A549 (cell line): ENCODE data around the gene DGAT2.

Experiments
- CBX2 ChIP-seq: fragments of 200-600 bp; sonication (generic); IDR thresholded peaks from 2 replicates; pipeline ENCODE4 v1.6.1; 2016; ENCODE audit warnings: low read depth, mild to moderate bottlenecking, borderline replicate concordance
- EHMT2 ChIP-seq: fragments of 200-600 bp; sonication (generic); IDR thresholded peaks from 2 replicates; pipeline ENCODE4 v1.6.1; 2016; ENCODE audit warnings: antibody characterized with exemption, low read depth, mild to moderate bottlenecking, moderate library complexity
- EP300 ChIP-seq, 2 experiments: fragments of >200 bp; sonication (Bioruptor Twin); formaldehyde crosslinking; IDR thresholded peaks; 2 replicates in 1 of 2; 3 replicates in 1 of 2; pipeline ENCODE4 v1.6.1; 2016 to 2017
- JUN ChIP-seq, 2 experiments: fragments of >200 bp; sonication (Bioruptor Twin); formaldehyde crosslinking; IDR thresholded peaks; 2 replicates in 1 of 2; 3 replicates in 1 of 2; pipeline ENCODE4 v1.6.1; 2016 to 2017
- JUNB ChIP-seq: fragments of >200 bp; sonication (Bioruptor Twin); formaldehyde crosslinking; IDR thresholded peaks from 2 replicates; pipeline ENCODE4 v1.6.1; 2016
- NFE2L2 ChIP-seq: fragments of 150-350 bp; conservative IDR thresholded peaks from 2 replicates; pipeline ENCODE4 v1.6.1; 2014; ENCODE audit warnings: low read length
- NR3C1 ChIP-seq: fragments of >200 bp; sonication (Bioruptor Twin); formaldehyde crosslinking; IDR thresholded peaks from 3 replicates; pipeline ENCODE4 v1.6.1; 2017
- POLR2A ChIP-seq: IDR thresholded peaks from 2 replicates; pipeline ENCODE4 v1.6.1; 2012; ENCODE audit warnings: mild to moderate bottlenecking, low read length
- RFX5 ChIP-seq: fragments of 450-650 bp; IDR thresholded peaks from 2 replicates; pipeline ENCODE4 v1.7.1; 2014; ENCODE audit warnings: antibody characterized with exemption, mild to moderate bottlenecking, moderate library complexity
- TF ChIP-seq, protein P1 (sequence below): fragments of >200 bp; sonication (Bioruptor Twin); formaldehyde crosslinking; IDR thresholded peaks from 3 replicates; pipeline ENCODE4 v1.5.1; 2016
- TF ChIP-seq, protein P2 (sequence below): fragments of 200-600 bp; sonication (generic); IDR thresholded peaks from 2 replicates; pipeline ENCODE4 v1.6.1; 2016; ENCODE audit warnings: antibody characterized with exemption, mild to moderate bottlenecking, moderate library complexity
- TF ChIP-seq, protein P3 (sequence below): fragments of 150-350 bp; IDR thresholded peaks from 2 replicates; pipeline ENCODE4 v1.6.1; 2014; ENCODE audit warnings: low read depth, mild to moderate bottlenecking, low read length
- TF ChIP-seq, protein P4 (sequence below): IDR thresholded peaks from 2 replicates; pipeline ENCODE4 v1.6.1; 2012
- TF ChIP-seq, protein P5 (sequence below): IDR thresholded peaks from 2 replicates; pipeline ENCODE4 v1.6.1; 2012

DNA sequence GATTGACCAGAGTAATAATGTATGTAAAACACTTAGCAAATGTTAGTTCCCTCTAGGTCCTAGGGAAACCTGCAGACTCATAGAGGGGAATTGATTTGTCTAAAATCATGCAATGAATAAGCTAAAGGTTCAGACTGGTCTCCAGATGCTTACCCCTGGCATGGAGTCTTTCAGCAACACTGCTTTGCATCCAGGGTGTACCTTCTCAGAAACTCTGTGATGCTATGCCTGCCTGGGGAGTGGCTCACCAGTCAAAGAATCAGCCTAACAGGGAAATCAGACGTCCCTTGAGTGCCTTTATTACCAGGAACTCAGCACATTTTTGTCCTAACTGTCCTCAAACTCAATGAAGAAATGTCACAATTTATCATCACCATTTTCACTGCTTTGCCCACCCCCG lies 40.5 kb downstream of the DGAT2 start:
- TF ChIP-seq RFX5 (no peak), JUNB (no peak), EP300 (IDR thresholded peaks at IDR 0.05) (no peak), JUN (IDR thresholded peaks at IDR 0.05) (no peak), POLR2A (no peak), NR3C1 (no peak), NFE2L2 (no peak), EHMT2 (no peak), CBX2 (no peak)
- TF ChIP-seq, protein P1, sequence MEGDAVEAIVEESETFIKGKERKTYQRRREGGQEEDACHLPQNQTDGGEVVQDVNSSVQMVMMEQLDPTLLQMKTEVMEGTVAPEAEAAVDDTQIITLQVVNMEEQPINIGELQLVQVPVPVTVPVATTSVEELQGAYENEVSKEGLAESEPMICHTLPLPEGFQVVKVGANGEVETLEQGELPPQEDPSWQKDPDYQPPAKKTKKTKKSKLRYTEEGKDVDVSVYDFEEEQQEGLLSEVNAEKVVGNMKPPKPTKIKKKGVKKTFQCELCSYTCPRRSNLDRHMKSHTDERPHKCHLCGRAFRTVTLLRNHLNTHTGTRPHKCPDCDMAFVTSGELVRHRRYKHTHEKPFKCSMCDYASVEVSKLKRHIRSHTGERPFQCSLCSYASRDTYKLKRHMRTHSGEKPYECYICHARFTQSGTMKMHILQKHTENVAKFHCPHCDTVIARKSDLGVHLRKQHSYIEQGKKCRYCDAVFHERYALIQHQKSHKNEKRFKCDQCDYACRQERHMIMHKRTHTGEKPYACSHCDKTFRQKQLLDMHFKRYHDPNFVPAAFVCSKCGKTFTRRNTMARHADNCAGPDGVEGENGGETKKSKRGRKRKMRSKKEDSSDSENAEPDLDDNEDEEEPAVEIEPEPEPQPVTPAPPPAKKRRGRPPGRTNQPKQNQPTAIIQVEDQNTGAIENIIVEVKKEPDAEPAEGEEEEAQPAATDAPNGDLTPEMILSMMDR: no peak
- TF ChIP-seq, protein P2, sequence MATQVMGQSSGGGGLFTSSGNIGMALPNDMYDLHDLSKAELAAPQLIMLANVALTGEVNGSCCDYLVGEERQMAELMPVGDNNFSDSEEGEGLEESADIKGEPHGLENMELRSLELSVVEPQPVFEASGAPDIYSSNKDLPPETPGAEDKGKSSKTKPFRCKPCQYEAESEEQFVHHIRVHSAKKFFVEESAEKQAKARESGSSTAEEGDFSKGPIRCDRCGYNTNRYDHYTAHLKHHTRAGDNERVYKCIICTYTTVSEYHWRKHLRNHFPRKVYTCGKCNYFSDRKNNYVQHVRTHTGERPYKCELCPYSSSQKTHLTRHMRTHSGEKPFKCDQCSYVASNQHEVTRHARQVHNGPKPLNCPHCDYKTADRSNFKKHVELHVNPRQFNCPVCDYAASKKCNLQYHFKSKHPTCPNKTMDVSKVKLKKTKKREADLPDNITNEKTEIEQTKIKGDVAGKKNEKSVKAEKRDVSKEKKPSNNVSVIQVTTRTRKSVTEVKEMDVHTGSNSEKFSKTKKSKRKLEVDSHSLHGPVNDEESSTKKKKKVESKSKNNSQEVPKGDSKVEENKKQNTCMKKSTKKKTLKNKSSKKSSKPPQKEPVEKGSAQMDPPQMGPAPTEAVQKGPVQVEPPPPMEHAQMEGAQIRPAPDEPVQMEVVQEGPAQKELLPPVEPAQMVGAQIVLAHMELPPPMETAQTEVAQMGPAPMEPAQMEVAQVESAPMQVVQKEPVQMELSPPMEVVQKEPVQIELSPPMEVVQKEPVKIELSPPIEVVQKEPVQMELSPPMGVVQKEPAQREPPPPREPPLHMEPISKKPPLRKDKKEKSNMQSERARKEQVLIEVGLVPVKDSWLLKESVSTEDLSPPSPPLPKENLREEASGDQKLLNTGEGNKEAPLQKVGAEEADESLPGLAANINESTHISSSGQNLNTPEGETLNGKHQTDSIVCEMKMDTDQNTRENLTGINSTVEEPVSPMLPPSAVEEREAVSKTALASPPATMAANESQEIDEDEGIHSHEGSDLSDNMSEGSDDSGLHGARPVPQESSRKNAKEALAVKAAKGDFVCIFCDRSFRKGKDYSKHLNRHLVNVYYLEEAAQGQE: no peak
- TF ChIP-seq, protein P3, sequence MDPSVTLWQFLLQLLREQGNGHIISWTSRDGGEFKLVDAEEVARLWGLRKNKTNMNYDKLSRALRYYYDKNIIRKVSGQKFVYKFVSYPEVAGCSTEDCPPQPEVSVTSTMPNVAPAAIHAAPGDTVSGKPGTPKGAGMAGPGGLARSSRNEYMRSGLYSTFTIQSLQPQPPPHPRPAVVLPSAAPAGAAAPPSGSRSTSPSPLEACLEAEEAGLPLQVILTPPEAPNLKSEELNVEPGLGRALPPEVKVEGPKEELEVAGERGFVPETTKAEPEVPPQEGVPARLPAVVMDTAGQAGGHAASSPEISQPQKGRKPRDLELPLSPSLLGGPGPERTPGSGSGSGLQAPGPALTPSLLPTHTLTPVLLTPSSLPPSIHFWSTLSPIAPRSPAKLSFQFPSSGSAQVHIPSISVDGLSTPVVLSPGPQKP: no peak
- TF ChIP-seq, protein P4, sequence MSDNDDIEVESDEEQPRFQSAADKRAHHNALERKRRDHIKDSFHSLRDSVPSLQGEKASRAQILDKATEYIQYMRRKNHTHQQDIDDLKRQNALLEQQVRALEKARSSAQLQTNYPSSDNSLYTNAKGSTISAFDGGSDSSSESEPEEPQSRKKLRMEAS: no peak
- TF ChIP-seq, protein P5, sequence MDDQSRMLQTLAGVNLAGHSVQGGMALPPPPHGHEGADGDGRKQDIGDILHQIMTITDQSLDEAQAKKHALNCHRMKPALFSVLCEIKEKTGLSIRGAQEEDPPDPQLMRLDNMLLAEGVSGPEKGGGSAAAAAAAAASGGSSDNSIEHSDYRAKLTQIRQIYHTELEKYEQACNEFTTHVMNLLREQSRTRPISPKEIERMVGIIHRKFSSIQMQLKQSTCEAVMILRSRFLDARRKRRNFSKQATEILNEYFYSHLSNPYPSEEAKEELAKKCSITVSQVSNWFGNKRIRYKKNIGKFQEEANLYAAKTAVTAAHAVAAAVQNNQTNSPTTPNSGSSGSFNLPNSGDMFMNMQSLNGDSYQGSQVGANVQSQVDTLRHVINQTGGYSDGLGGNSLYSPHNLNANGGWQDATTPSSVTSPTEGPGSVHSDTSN: no peak
